OCI-LY3 (cell line): Measurements from ENCODE around the gene SLC7A7.

Experiments used
- EZH2phosphoT487 ChIP-seq: fragments of 200-600 bp; shearing (Covaris generic); IDR thresholded peaks from 2 replicates; pipeline ENCODE4 v1.6.1; 2018; ENCODE audit warnings: antibody characterized with exemption, mixed run types, low read depth
- TF ChIP-seq, protein P1 (sequence below): fragments of 200-600, 300-600 bp; sonication (generic); IDR thresholded peaks from 2 replicates; pipeline ENCODE4 v1.5.1; 2014; ENCODE audit warnings: antibody characterized with exemption, low read length, low read depth

DNA sequence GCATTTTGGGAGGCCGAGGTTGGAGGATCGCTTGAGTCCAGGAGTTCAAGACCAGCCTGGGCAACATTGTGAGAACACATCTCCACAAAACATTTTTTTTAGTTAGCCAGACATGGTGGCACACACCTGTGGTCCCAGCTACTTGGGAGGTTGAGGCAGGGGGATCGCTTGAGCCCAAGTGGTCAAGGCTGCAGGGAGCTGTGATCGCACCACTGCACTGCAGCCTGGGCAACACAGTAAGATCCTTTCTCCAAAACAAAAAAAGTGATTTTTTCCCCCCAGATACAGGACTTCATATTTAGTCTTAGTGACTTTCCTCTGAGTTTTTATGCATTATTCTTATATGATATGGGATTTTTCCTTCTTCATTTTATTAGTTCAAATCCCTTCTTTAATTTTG, 28.6 kb downstream of the SLC7A7 start:
- TF ChIP-seq EZH2phosphoT487: no peak
- TF ChIP-seq, protein P1, sequence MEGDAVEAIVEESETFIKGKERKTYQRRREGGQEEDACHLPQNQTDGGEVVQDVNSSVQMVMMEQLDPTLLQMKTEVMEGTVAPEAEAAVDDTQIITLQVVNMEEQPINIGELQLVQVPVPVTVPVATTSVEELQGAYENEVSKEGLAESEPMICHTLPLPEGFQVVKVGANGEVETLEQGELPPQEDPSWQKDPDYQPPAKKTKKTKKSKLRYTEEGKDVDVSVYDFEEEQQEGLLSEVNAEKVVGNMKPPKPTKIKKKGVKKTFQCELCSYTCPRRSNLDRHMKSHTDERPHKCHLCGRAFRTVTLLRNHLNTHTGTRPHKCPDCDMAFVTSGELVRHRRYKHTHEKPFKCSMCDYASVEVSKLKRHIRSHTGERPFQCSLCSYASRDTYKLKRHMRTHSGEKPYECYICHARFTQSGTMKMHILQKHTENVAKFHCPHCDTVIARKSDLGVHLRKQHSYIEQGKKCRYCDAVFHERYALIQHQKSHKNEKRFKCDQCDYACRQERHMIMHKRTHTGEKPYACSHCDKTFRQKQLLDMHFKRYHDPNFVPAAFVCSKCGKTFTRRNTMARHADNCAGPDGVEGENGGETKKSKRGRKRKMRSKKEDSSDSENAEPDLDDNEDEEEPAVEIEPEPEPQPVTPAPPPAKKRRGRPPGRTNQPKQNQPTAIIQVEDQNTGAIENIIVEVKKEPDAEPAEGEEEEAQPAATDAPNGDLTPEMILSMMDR: no peak
